Stimulated activated CD8-positive, alpha-beta memory T cell treated with anti-CD3 and anti-CD28 coated beads, Interleukin-12 subunit alpha, Interleukin-12 subunit beta, amount 100 ng/mL, for 1 hour (primary cell): ENCODE measurements around the gene MGAT5B.
"Not testable (repeated sequence)": the region's sequence is repeated elsewhere in the genome, so short reads cannot be mapped to it uniquely, and the experiment has no call there.

Experiments
- DNase-seq: peaks from one replicate; pipeline ENCODE4 v3.0.0-alpha.2; 2020; ENCODE audit warnings: low read depth

The MGAT5B gene

GRCh38 chr17:76847031-76847430 lies 21.2 kb upstream of the MGAT5B start:
- no peak for DNase-seq

DNA sequence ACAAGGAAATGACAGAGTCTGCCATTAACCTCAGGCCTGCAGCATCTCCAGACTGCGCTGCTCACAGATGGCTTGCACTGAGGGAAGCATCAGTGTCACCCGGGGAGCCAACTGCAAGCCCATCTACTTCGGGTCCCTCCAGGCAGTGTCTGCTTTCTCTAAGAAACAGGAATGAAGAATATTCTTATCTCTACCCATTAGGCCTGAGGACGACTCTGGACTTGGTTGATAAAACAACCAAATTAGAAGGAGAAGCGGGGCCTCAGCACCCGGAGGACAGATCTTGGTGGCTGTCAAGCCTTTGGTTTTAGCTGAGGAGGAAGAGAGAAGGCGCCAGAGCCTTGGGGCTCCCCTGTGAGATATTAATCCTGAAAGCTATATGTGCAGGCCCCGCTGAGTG lies 19.5 kb upstream of the MGAT5B start:
- DNase-seq, result no peak

- not testable (repeated sequence) for DNase-seq
These were observed 19.0 kb upstream of the MGAT5B start for GRCh38 chr17:76849160-76849559.

- DNase-seq, result no peak
These were observed 15.4 kb upstream of the MGAT5B start for GRCh38 chr17:76852843-76853242.

- DNase-seq, result no peak
These were observed 13.1 kb upstream of the MGAT5B start for GRCh38 chr17:76855105-76855504.

- no peak for DNase-seq
These were observed 6.1 kb upstream of the MGAT5B start for GRCh38 chr17:76862079-76862478.

DNA sequence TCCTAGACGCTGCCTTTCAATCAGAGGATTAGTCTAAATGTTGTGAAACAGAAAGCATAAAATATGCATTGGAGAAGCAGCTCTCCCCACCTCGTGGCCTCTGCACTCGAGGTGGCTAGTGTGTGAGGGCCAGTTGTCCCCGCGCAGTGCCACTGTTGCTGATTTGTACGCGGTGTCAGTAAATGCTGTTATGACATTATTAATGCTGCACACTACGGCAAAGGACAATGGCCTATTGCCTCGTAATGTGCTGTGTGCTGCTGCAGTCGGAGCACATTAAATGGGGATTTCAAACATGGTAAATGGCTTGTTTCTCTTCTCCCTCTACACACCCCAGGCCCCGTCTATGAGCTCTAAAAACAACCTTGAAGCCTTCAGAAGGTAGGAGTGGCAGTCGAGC lies 5.7 kb upstream of the MGAT5B start:
- no peak for DNase-seq

- no peak for DNase-seq
These were observed 4.2 kb upstream of the MGAT5B start for GRCh38 chr17:76864024-76864423.

DNA sequence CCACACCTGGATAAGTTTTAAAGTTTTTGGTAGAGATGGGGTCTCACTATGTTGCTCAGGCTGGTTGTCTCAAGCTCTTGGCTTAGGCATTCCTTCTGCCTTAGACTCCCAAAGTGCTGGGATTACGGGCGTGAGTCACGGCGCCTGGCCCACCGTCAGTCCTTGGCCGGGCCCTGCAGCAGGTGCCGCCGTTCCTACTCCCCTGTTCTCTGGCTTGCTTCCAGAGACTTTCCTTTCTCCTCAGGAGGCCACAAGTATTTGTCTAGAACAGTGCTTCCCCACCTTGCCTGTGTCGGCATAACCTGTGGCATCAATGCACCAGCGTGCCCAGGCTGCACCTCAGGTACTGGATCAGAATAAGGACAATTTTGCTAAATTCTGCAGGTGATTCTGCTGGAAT lies 3.0 kb upstream of the MGAT5B start:
- no peak for DNase-seq

GRCh38 chr17:76866203-76866602 lies 2.0 kb upstream of the MGAT5B start:
- DNase-seq, result no peak

- no peak for DNase-seq
These were observed 1.2 kb upstream of the MGAT5B start for GRCh38 chr17:76866774-76867577.

- no peak for DNase-seq
These were observed 527 bp upstream of the MGAT5B start for GRCh38 chr17:76867578-76868175.

DNA sequence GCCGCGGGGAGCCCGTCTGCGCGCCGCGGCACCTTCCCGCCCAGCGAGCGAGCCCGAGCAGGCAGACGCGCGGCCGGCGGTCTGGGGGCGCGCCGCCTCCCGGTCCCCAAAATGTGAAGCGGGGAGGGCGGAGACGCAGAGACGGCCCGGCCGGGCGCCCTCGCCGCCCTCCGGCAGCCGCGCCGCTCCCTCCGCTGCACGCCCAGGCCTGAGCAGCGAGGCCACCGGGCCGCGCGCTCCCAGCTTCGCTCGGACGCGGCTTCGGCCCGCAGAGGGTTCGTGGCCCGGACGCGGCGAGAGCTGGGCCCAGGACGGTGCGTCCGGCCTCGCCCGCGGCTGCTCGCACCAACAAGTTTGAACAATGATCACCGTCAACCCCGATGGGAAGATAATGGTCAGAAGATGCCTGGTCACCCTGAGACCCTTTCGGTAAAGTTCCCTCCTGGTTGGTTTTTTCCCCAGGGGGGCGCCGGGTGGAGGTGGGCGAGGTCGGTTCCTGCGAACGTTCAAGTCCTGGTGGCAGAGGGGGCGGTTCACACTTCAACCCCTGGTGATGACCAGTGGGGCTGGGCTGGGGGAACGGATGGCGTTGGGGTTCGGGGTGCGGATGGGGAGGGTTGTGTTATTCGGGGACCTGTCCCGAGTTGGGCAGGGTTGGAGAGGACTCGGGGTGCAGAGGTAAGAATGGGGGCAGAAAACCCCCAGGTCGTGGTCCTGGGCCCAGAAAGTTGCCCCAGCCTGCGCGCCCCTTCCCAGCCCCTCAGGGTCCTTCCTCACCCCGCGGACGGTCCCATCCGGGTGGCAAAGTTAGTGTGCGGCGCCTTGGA lies 678 bp downstream of the MGAT5B start:
- DNase-seq, result no peak

DNA sequence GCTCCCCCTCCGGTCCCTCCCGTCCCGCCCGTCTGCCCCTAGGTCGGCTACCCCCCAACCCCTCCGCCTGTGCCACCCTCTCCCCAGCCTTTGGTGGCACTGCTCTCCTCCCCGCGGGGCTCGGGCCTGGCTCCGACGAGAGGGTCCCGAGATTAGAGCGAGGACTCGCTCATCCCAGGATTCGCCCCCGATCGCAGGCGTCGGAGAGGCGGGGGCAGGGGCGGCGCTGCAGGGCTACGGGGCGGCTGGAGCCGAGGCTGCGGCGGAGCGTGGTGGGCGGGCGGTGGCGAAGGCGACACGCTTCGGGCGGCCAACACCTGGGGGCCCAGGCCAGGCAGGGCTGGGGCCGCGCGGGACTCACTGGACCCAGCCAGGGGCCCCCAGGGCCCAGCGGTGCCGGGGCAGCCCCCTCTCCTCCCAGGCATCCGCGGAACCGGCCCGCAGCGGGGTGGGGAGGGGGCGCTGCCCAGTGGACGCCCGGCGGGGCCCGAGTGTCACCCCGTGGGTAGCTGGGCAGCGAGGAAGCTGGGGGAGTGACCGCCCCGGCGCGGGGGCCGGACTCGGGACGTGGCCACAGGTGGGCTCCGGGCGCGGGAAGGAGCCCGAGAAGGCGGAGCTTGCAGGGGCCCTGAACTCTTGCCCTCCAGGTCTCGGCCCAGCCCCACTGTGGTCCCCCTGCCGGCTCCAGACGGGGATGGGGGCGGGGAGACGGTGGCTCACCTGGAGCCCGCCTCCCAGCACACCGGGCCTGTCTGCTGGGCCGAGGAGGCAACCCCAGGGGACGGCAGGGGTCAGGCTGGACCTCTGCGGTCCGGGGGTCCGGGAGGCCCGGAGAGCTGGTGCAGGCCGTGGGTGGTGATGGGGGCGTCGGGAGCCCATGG lies 1.5 kb downstream of the MGAT5B start:
- DNase-seq, result no peak

DNA sequence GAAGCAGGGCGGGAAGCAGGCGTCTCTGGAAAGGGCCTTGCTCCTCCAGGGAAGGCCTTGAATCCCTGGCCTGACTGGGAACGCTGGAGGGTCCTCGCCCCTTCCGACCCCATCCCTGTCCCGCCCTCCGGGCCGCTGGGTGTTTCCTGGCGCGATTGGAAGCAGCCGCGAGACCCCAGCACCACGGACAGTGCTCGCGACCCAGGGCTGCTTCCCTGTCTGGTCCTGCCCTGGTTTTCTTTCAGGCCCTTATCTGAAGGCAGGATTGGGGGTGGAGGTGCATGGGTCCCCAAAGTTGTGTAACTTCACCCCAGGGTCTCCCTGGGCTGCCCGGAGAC lies 2.1 kb downstream of the MGAT5B start:
- DNase-seq, result no peak

DNA sequence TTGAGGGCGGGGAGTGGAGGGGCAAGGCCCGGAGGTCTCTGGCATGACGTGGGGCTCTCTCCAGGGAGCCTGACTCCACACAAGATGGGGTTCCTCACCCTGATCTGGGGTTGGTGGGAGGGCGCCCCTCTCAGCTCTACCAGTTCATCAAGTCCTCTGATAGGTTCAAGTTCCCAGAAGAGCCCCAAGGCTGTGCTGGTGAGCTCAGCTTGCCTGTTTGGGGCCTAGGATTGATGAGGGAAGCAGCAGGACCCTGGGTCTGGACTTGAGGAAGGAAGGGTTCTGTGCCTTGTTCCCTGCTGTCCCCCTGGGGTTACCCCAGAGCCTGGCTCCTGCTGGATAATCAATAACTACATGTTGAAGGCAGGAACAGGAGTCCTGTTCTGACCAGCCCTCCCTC lies 3.5 kb downstream of the MGAT5B start:
- DNase-seq, result no peak

DNA sequence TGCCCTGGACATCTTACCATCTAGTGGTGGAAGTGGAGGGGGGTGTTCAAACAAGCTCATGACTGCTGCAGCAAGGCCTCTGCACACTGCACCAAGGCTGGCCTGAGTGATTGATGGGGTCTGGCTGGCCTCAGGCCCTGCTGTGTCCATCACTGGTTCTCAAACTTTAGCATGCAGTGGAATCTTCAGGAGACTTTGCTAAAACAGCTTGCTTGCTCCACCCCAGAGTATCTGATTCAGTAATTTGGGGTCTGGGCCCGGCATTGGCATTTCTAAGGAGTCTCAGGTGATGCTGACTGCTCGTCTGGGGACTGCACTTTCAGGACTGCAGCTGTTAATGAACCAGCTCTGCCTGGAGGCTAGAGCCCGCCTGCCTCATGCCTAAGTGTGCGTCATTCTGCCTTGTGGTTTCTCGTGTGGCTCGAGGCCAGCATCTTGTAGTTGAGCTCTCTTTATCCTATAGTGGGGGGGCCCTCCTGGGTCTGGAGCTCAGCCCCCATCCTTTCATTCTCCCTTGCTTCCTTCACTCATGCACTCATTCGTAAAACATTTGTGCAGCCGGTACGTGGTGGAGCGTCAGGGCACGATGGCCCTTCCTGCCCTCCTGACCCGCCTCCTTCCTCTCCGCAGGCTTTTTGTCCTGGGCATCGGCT lies 4.1 kb downstream of the MGAT5B start:
- DNase-seq, result no peak

GRCh38 chr17:76872874-76873221 lies 4.6 kb downstream of the MGAT5B start:
- no peak for DNase-seq

GRCh38 chr17:76873856-76874255 lies 5.7 kb downstream of the MGAT5B start:
- DNase-seq, result no peak

GRCh38 chr17:76877437-76877836 lies 9.2 kb downstream of the MGAT5B start:
- DNase-seq, result no peak

- no peak for DNase-seq
These were observed 10.4 kb downstream of the MGAT5B start for GRCh38 chr17:76878568-76878967.

GRCh38 chr17:76879254-76879653 lies 11.1 kb downstream of the MGAT5B start:
- DNase-seq, result no peak
